WI38 (cell line): ENCODE results near the gene ARPC5.
"Not testable (repeated sequence)": the region's sequence is repeated elsewhere in the genome, so short reads cannot be mapped to it uniquely, and the experiment has no call there.

Source experiments
- H3K4me3 ChIP-seq: 2 replicates; pipeline ENCODE4 v1.5.1; 2011; ENCODE audit warnings: low read depth, mild to moderate bottlenecking, control low read depth, low read length
- CTCF ChIP-seq: IDR thresholded peaks from 2 replicates; pipeline ENCODE4 v1.5.1; 2012; ENCODE audit warnings: low read depth, mild to moderate bottlenecking, control low read depth, low read length

ARPC5 gene

GRCh38 chr1:183635606-183636333 is at the start of gene ARPC5:
Gene ARPC5 (minus strand): TSS chr1:183635783. CDS start chr1:183635659, 124 bp downstream.
- peak within 1 kb of the TSS; percentile 89 for H3K4me3 ChIP-seq
- no peak for TF ChIP-seq CTCF

GRCh38 chr1:183685112-183685713 is 49.6 kb upstream of the ARPC5 start:
- no peak overlapping the region for H3K4me3 ChIP-seq
- TF ChIP-seq CTCF, result peak; percentile 35; the same call in 1 of the 2 replicates

- not testable (repeated sequence) for H3K4me3 ChIP-seq
These were observed 43.8 kb upstream of the ARPC5 start for GRCh38 chr1:183679363-183679762.

GRCh38 chr1:183678819-183679218 is 43.2 kb upstream of the ARPC5 start:
- TF ChIP-seq CTCF, result no peak
- H3K4me3 ChIP-seq, result no peak overlapping the region

GRCh38 chr1:183676586-183677189 is 41.1 kb upstream of the ARPC5 start:
- TF ChIP-seq CTCF, result no peak
- no peak overlapping the region for H3K4me3 ChIP-seq

- TF ChIP-seq CTCF, result no peak
- H3K4me3 ChIP-seq, result no peak overlapping the region
These were observed 40.5 kb upstream of the ARPC5 start for GRCh38 chr1:183675883-183676585.

- TF ChIP-seq CTCF, result no peak
- no peak overlapping the region for H3K4me3 ChIP-seq
These were observed 39.8 kb upstream of the ARPC5 start for GRCh38 chr1:183675381-183675780.
